MM.1S (cell line): ENCODE measurements around the gene GRM5.

Experiments used
- DNase-seq: peaks from one replicate; pipeline ENCODE4 v3.0.0-alpha.2; 2015
- H2AFZ ChIP-seq: fragments of 300-600 bp; sonication (generic); 2 replicates; pipeline ENCODE4 v1.6.0; 2016; ENCODE audit warnings: antibody characterized with exemption, low read length
- H3F3A ChIP-seq: fragments of 300-600 bp; sonication (generic); 2 replicates; pipeline ENCODE4 v1.6.1; 2016; ENCODE audit warnings: mild to moderate bottlenecking, antibody characterized with exemption, low read length, moderate library complexity, mixed read lengths; ENCODE audit not compliant: insufficient read depth
- H3K27ac ChIP-seq: fragments of 300-600 bp; sonication (generic); 2 replicates; pipeline ENCODE4 v1.5.1; 2016; ENCODE audit warnings: mild to moderate bottlenecking, low read length
- H3K27me3 ChIP-seq: fragments of 300-600 bp; sonication (generic); replicated peaks from 2 replicates; pipeline ENCODE4 v1.6.0; 2016; ENCODE audit warnings: low read length; ENCODE audit not compliant: insufficient read depth
- H3K36me3 ChIP-seq: fragments of 300-600 bp; sonication (generic); replicated peaks from 2 replicates; pipeline ENCODE4 v1.6.1; 2016; ENCODE audit warnings: mild to moderate bottlenecking, low read length, mixed read lengths; ENCODE audit not compliant: insufficient read depth
- H3K4me1 ChIP-seq: fragments of 300-600 bp; sonication (generic); 2 replicates; pipeline ENCODE4 v1.6.1; 2016; ENCODE audit warnings: low read length, mixed read lengths
- H3K4me2 ChIP-seq: fragments of 300-600 bp; sonication (generic); 2 replicates; pipeline ENCODE4 v1.6.0; 2016; ENCODE audit warnings: low read depth, low read length
- H3K4me3 ChIP-seq: fragments of 300-600 bp; sonication (generic); 2 replicates; pipeline ENCODE4 v1.5.1; 2016; ENCODE audit warnings: low read length, mixed read lengths
- H3K79me2 ChIP-seq: fragments of 300-600 bp; sonication (generic); 2 replicates; pipeline ENCODE4 v1.6.1; 2016; ENCODE audit warnings: mixed run types, low read length, mixed read lengths
- H3K9ac ChIP-seq: fragments of 300-600 bp; sonication (generic); 2 replicates; pipeline ENCODE4 v1.6.1; 2016; ENCODE audit warnings: low read length, mixed read lengths
- H3K9me2 ChIP-seq: fragments of 300-600 bp; sonication (generic); replicated peaks from 2 replicates; pipeline ENCODE4 v1.6.1; 2016; ENCODE audit warnings: mild to moderate bottlenecking, low read length, mixed read lengths; ENCODE audit not compliant: insufficient read depth
- H3K9me3 ChIP-seq: fragments of 300-600 bp; sonication (generic); replicated peaks from 2 replicates; pipeline ENCODE4 v1.6.1; 2016; ENCODE audit warnings: mild to moderate bottlenecking, low read length, mixed read lengths; ENCODE audit not compliant: insufficient read depth
- H4K20me1 ChIP-seq: fragments of 300-600 bp; sonication (generic); 2 replicates; pipeline ENCODE4 v1.6.1; 2016; ENCODE audit warnings: mild to moderate bottlenecking, low read length, moderate library complexity, mixed read lengths; ENCODE audit not compliant: insufficient read depth
- EZH2 ChIP-seq: fragments of 300-600 bp; sonication (generic); optimal IDR thresholded peaks from 2 replicates; pipeline ENCODE3; 2017; ENCODE audit warnings: low read depth, mild to moderate bottlenecking, antibody characterized with exemption, low read length, mixed read lengths
- EZH2phosphoT487 ChIP-seq: fragments of 300-600 bp; sonication (generic); IDR thresholded peaks from 2 replicates; pipeline ENCODE4 v1.6.1; 2018; ENCODE audit warnings: antibody characterized with exemption, low read length
- TF ChIP-seq, protein P1 (sequence below): fragments of 300-600 bp; sonication (generic); IDR thresholded peaks from 2 replicates; pipeline ENCODE4 v1.5.1; 2016; ENCODE audit warnings: antibody characterized with exemption, low read length, mixed read lengths

The GRM5 gene

DNA sequence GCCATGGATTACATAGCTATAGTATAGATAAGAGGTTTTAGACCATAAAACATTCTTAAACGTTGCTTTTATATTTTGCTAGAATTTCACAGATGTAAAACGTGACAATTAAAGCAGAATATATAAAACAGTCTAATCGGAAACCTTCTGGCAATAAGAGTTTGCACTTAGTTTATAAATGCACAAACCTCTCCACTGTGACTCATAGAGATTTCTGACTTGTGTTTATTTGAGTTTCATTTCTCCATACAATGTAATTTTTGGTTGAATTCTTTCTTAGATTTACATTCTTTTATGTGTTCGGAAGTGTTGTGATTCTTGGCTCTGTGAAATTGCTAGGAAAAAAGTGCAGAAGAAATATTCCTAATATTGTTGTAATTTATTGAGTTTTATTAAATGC is 439.6 kb downstream of the GRM5 start:
- Histone ChIP-seq H3K27me3 (no peaks in the 10 kb centered on the region), H3K9ac (no peak overlapping the region), H3K36me3 (no peaks in the 10 kb centered on the region), H3K4me1 (no peaks in the 10 kb centered on the region), H2AFZ (no peak overlapping the region), H3K27ac (no peak overlapping the region), H3K9me2 (no peaks in the 10 kb centered on the region), H3K9me3 (no peaks in the 10 kb centered on the region), H3F3A (no peaks in the 10 kb centered on the region), H3K4me2 (no peak overlapping the region), H3K79me2 (no peaks in the 10 kb centered on the region), H4K20me1 (no peaks in the 10 kb centered on the region), H3K4me3 (no peak overlapping the region)
- TF ChIP-seq, protein P1, sequence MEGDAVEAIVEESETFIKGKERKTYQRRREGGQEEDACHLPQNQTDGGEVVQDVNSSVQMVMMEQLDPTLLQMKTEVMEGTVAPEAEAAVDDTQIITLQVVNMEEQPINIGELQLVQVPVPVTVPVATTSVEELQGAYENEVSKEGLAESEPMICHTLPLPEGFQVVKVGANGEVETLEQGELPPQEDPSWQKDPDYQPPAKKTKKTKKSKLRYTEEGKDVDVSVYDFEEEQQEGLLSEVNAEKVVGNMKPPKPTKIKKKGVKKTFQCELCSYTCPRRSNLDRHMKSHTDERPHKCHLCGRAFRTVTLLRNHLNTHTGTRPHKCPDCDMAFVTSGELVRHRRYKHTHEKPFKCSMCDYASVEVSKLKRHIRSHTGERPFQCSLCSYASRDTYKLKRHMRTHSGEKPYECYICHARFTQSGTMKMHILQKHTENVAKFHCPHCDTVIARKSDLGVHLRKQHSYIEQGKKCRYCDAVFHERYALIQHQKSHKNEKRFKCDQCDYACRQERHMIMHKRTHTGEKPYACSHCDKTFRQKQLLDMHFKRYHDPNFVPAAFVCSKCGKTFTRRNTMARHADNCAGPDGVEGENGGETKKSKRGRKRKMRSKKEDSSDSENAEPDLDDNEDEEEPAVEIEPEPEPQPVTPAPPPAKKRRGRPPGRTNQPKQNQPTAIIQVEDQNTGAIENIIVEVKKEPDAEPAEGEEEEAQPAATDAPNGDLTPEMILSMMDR: no peak
- no peak for TF ChIP-seq EZH2phosphoT487
- no peak for TF ChIP-seq EZH2
- DNase-seq: no peak

DNA sequence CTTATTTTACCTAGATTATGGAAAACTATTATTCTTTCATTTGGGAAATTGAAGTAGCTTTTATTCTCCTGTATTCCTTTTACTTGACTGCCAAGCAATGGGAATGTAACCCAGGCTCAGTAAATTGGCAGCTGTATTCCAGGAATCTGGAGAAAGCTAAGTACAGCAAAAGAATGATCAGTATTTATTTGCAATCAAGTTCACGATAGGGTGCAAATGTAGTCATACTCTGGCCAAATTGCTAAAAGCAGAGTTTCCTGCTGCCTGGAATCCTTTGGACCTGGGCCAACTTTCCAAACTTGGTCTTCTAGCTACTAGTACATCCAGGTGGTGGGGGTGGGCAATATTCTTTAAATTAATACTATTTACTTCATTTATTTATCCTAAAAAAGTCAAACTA is 442.3 kb downstream of the GRM5 start:
- no peaks in the 10 kb centered on the region for H3K4me1 ChIP-seq
- H3F3A ChIP-seq: no peaks in the 10 kb centered on the region
- no peaks in the 10 kb centered on the region for H3K9me3 ChIP-seq
- H3K36me3 ChIP-seq: no peaks in the 10 kb centered on the region
- H3K27ac ChIP-seq: no peak overlapping the region
- no peak overlapping the region for H3K4me3 ChIP-seq
- no peaks in the 10 kb centered on the region for H3K9me2 ChIP-seq
- no peaks in the 10 kb centered on the region for H4K20me1 ChIP-seq
- no peak for DNase-seq
- no peak overlapping the region for H3K9ac ChIP-seq
- H2AFZ ChIP-seq: no peak overlapping the region
- no peaks in the 10 kb centered on the region for H3K27me3 ChIP-seq
- H3K79me2 ChIP-seq: no peaks in the 10 kb centered on the region
- TF ChIP-seq EZH2 (no peak), EZH2phosphoT487 (no peak)
- TF ChIP-seq, protein P1: no peak
- no peak overlapping the region for H3K4me2 ChIP-seq

DNA sequence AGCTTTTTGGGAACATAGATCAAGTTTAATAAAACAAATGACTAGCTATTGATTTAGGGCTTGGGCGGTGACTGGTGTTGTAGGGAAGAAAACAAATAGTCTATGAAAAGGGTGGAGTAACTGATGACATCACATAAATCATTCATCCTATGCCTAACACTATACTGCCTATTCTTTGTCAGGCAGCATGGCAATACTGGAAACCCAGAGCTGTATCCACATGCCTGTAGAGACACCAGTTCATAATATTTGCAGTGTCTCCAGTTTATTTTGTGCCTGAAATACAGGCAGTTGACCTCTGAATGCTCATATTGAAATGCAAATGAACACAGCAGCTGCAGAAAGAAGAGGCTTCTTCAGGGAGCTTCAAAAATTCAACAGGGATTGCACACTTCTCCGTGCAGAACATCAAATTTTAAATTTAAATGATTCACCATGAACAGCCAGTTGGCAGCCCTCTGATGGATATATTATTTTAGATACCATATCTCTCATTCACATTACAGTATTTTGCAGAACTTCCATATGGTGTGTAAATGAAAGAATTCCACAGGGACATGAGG is 445.1 kb downstream of the GRM5 start:
- Histone ChIP-seq H3K9me3 (no peaks in the 10 kb centered on the region), H3K4me2 (no peak overlapping the region), H2AFZ (no peak overlapping the region), H3K79me2 (no peaks in the 10 kb centered on the region), H4K20me1 (no peaks in the 10 kb centered on the region), H3K9ac (no peak overlapping the region), H3K4me3 (no peak overlapping the region), H3K27me3 (no peaks in the 10 kb centered on the region), H3K27ac (no peak overlapping the region), H3K4me1 (no peaks in the 10 kb centered on the region), H3F3A (no peaks in the 10 kb centered on the region), H3K36me3 (no peaks in the 10 kb centered on the region), H3K9me2 (no peaks in the 10 kb centered on the region)
- TF ChIP-seq, protein P1: no peak
- no peak for DNase-seq
